DND-41 (cell line): ENCODE data around the gene DNASE1L3.

ENCODE experiments used
- ATAC-seq: fragments of 200-7000 bp; cut with Tn5 transposase; 3 replicates; pipeline ENCODE4 v1.9.1; 2021; ENCODE audit warnings: low read depth; ENCODE audit not compliant: insufficient read depth
- DNase-seq: peaks from one replicate; pipeline ENCODE4 v3.0.0-alpha.2; 2020
- H2AFZ ChIP-seq: 2 replicates; pipeline ENCODE4 v1.6.0; 2012; ENCODE audit warnings: low read depth, low read length
- H3K27ac ChIP-seq: 2 replicates; pipeline ENCODE4 v1.5.1; 2012; ENCODE audit warnings: low read length, inconsistent platforms
- H3K27me3 ChIP-seq: fragments of 200-600 bp; sonication (generic); 2 replicates; pipeline ENCODE4 v1.6.0; 2012; ENCODE audit warnings: low read length, mild to moderate bottlenecking, inconsistent platforms; ENCODE audit not compliant: insufficient read depth, poor library complexity
- H3K36me3 ChIP-seq: 2 replicates; pipeline ENCODE4 v1.5.1; 2012; ENCODE audit warnings: low read length, inconsistent platforms; ENCODE audit not compliant: insufficient read depth
- H3K4me1 ChIP-seq: 2 replicates; pipeline ENCODE4 v1.5.1; 2012; ENCODE audit warnings: mild to moderate bottlenecking, low read length; ENCODE audit not compliant: insufficient read depth
- H3K4me2 ChIP-seq: 2 replicates; pipeline ENCODE4 v1.6.0; 2012; ENCODE audit warnings: mild to moderate bottlenecking, moderate library complexity, low read length, inconsistent platforms; ENCODE audit not compliant: insufficient read depth
- H3K4me3 ChIP-seq, 2 experiments: fragments of 200-600 bp in 1 of 2; shearing (Covaris generic) in 1 of 2; 2 replicates each; pipeline ENCODE4 v1.5.1; 2012 to 2016; ENCODE audit warnings: inconsistent platforms in 2 of 2, low read length in 2 of 2, mild to moderate bottlenecking in 2 of 2, low read depth in 1 of 2, moderate library complexity in 1 of 2
- H3K79me2 ChIP-seq: 2 replicates; pipeline ENCODE4 v1.6.0; 2012; ENCODE audit warnings: low read length, inconsistent platforms; ENCODE audit not compliant: insufficient read depth
- H3K9ac ChIP-seq: 2 replicates; pipeline ENCODE4 v1.6.0; 2012; ENCODE audit warnings: low read depth, mild to moderate bottlenecking, inconsistent platforms, low read length, moderate library complexity
- H3K9me3 ChIP-seq: 2 replicates; pipeline ENCODE4 v1.5.1; 2012; ENCODE audit warnings: low read length, moderate library complexity, mild to moderate bottlenecking, inconsistent platforms; ENCODE audit not compliant: insufficient read depth, severe bottlenecking
- H4K20me1 ChIP-seq: 2 replicates; pipeline ENCODE4 v1.6.0; 2012; ENCODE audit warnings: low read length; ENCODE audit not compliant: insufficient read depth
- EZH2 ChIP-seq: IDR thresholded peaks from 3 replicates; pipeline ENCODE4 v1.6.1; 2012; ENCODE audit warnings: borderline replicate concordance, low read depth, mild to moderate bottlenecking, moderate library complexity, low read length, inconsistent platforms; ENCODE audit not compliant: severe bottlenecking
- TF ChIP-seq, protein P1 (sequence below): IDR thresholded peaks from 2 replicates; pipeline ENCODE4 v1.5.1; 2012; ENCODE audit warnings: borderline replicate concordance, low read length, moderate library complexity, mild to moderate bottlenecking; ENCODE audit not compliant: poor library complexity, severe bottlenecking; ENCODE audit errors: extremely low read depth

DNASE1L3 gene

GRCh38 chr3:58209933-58210332 is 839 bp downstream of the DNASE1L3 start:
- no peaks in the 10 kb centered on the region for H3K79me2 ChIP-seq
- no peak overlapping the region for H3K4me2 ChIP-seq
- no peak overlapping the region for H3K27ac ChIP-seq
- no peaks in the 10 kb centered on the region for H3K36me3 ChIP-seq
- DNase-seq, result no peak
- H3K4me3 ChIP-seq, result no peak overlapping the region
- H4K20me1 ChIP-seq, result no peaks in the 10 kb centered on the region
- no peak overlapping the region for H2AFZ ChIP-seq
- TF ChIP-seq EZH2, result no peak
- TF ChIP-seq, protein P1, sequence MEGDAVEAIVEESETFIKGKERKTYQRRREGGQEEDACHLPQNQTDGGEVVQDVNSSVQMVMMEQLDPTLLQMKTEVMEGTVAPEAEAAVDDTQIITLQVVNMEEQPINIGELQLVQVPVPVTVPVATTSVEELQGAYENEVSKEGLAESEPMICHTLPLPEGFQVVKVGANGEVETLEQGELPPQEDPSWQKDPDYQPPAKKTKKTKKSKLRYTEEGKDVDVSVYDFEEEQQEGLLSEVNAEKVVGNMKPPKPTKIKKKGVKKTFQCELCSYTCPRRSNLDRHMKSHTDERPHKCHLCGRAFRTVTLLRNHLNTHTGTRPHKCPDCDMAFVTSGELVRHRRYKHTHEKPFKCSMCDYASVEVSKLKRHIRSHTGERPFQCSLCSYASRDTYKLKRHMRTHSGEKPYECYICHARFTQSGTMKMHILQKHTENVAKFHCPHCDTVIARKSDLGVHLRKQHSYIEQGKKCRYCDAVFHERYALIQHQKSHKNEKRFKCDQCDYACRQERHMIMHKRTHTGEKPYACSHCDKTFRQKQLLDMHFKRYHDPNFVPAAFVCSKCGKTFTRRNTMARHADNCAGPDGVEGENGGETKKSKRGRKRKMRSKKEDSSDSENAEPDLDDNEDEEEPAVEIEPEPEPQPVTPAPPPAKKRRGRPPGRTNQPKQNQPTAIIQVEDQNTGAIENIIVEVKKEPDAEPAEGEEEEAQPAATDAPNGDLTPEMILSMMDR, result no peak
- no peak overlapping the region for H3K9ac ChIP-seq
- no peak for ATAC-seq
- H3K27me3 ChIP-seq, result peaks cover 11% of the 10 kb centered on the region
- H3K9me3 ChIP-seq, result no peaks in the 10 kb centered on the region
- H3K4me1 ChIP-seq, result no peaks in the 10 kb centered on the region

DNA sequence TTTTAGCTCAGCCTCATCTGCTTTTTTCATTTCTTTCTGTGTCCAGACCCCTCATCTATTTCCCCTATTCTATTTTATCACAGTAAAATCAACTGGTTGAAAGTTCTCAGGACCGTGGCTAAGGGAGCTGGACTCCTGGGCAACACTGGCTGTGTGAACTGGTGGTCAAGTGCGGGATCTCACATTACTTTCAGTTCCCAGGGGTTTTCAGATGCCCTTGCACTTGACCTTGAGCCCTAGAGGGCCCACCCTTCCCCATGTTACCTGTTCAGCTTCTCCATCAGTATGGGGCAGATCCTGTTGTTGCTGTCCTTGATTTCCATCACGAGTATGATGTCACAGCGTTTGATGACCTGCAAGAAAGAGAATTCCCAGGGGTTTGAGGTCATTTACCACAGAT is 2.8 kb downstream of the DNASE1L3 start:
- no peak for ATAC-seq
- Histone ChIP-seq H2AFZ (no peak overlapping the region), H3K9me3 (no peaks in the 10 kb centered on the region), H3K36me3 (no peaks in the 10 kb centered on the region), H3K79me2 (no peaks in the 10 kb centered on the region), H4K20me1 (no peaks in the 10 kb centered on the region), H3K27me3 (peaks cover 4% of the 10 kb centered on the region), H3K4me3 (no peak overlapping the region), H3K9ac (no peak overlapping the region), H3K4me1 (peaks cover 3% of the 10 kb centered on the region; the same call in 1 of the 2 replicates), H3K27ac (no peak overlapping the region), H3K4me2 (no peak overlapping the region)
- TF ChIP-seq, protein P1, result no peak
- no peak for TF ChIP-seq EZH2
- no peak for DNase-seq

DNA sequence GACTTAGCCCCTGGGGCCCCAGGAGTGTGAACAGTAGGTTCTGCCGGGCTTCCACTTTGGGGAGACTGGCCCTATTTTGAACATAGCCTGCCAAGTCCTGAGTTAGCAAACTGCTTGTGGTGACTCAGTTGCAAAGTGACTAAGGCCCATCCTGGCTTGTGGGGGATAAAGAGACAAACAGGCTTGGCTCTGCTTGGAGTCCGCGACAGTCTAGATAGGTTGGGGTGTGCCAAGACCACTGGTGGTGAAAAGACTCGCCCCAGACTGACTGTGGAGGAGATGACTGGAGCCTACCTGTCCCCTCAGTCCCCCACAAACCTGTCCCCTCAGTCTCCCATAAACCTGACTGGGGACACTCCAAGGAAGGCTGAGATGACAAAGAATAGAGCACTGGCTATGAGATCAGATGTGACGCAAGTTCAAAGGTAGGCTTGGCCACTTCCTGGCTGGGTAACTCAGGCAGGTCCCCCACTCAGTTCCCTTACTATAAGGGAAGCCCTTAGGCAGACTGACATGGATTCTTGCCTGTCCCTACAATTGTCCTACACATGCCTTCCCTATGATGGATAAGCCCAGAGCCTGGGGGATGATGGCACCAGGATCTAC is 4.3 kb downstream of the DNASE1L3 start:
- Histone ChIP-seq H3K27me3 (no peaks in the 10 kb centered on the region), H3K4me3 (no peak overlapping the region), H4K20me1 (no peaks in the 10 kb centered on the region), H2AFZ (no peak overlapping the region), H3K27ac (no peak overlapping the region), H3K9me3 (no peaks in the 10 kb centered on the region), H3K79me2 (no peaks in the 10 kb centered on the region), H3K4me2 (no peak overlapping the region), H3K4me1 (peaks cover 5% of the 10 kb centered on the region; the same call in 1 of the 2 replicates), H3K9ac (no peak overlapping the region), H3K36me3 (no peaks in the 10 kb centered on the region)
- ATAC-seq, result peak; percentile 37; the same call in 1 of the 3 replicates
- DNase-seq, result no peak
- TF ChIP-seq, protein P1, result no peak
- TF ChIP-seq EZH2, result no peak

DNA sequence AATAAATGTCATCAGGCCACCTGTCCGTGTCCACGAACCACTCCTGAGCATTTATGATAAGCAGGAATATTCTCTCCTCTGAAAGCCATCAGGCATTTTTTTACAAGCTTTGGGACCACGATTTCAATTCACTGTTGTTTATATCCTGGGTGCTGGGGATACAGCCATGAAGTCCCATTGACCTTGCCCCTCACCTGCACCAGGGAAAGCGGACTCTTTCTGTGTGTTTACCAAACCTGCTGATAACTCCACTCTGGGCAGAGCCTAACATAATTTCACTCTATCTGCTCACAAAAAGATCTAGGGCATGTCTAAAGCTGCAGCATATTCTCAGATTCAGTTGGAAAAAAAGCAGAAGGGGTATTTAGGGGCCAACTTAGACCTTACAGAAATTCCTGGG is 4.8 kb downstream of the DNASE1L3 start:
- Histone ChIP-seq H3K4me1 (peaks cover 5% of the 10 kb centered on the region; the same call in 1 of the 2 replicates), H3K79me2 (no peaks in the 10 kb centered on the region), H3K4me3 (no peak overlapping the region), H4K20me1 (no peaks in the 10 kb centered on the region), H3K27ac (no peak overlapping the region), H3K9ac (no peak overlapping the region), H3K9me3 (no peaks in the 10 kb centered on the region), H3K4me2 (no peak overlapping the region), H3K27me3 (no peaks in the 10 kb centered on the region), H2AFZ (no peak overlapping the region), H3K36me3 (no peaks in the 10 kb centered on the region)
- TF ChIP-seq EZH2, result no peak
- TF ChIP-seq, protein P1, result no peak
- no peak for DNase-seq
- no peak for ATAC-seq
